Lung (tissue), 12 donors: ENCODE results near the gene BRD3. TPM values are rescaled to one million over a fixed set of nuclear protein-coding genes. Genes with fewer than 3 reads are reported as not detected.

ENCODE experiments used
- ATAC-seq: fragments of 200-7000 bp; cut with Tn5 transposase; one replicate; pipeline ENCODE4 v1.9.1; 2020; ENCODE audit warnings: moderate number of reproducible peaks; ENCODE audit not compliant: insufficient read depth, low FRiP score
- DNase-seq, 3 donors: peaks; one replicate each; pipeline ENCODE4 v3.0.0-alpha.2; 2013 to 2017
- H3K27ac ChIP-seq, 2 donors: one replicate each; pipeline ENCODE4 v1.5.1; 2013; ENCODE audit warnings: mild to moderate bottlenecking in 2 of 2, moderate library complexity in 2 of 2, control low read depth in 1 of 2, inconsistent platforms in 1 of 2, low read depth in 1 of 2, low read length in 1 of 2
- H3K27me3 ChIP-seq, 3 donors: one replicate each; pipeline ENCODE4 v1.5.1; 2013; ENCODE audit warnings: low read length in 2 of 3; ENCODE audit not compliant: control insufficient read depth in 3 of 3, insufficient read depth in 3 of 3
- H3K36me3 ChIP-seq, 4 donors: one replicate each; pipeline ENCODE4 v1.5.1; 2013; ENCODE audit warnings: low read length in 4 of 4, mild to moderate bottlenecking in 1 of 4, moderate library complexity in 1 of 4; ENCODE audit not compliant: control insufficient read depth in 4 of 4, insufficient read depth in 4 of 4
- H3K4me1 ChIP-seq, 5 donors: one replicate each; pipeline ENCODE4 v1.5.1; 2013; ENCODE audit warnings: low read length in 5 of 5, mild to moderate bottlenecking in 2 of 5, moderate library complexity in 1 of 5; ENCODE audit not compliant: control insufficient read depth in 5 of 5, insufficient read depth in 5 of 5
- H3K4me3 ChIP-seq: one replicate; pipeline ENCODE4 v1.5.1; 2013; ENCODE audit warnings: mild to moderate bottlenecking, control low read depth, moderate library complexity
- H3K9ac ChIP-seq, 2 donors: one replicate each; pipeline ENCODE4 v1.5.1; 2013; ENCODE audit warnings: low read length in 2 of 2, control low read depth in 1 of 2; ENCODE audit not compliant: insufficient read depth in 1 of 2
- H3K9me3 ChIP-seq, 4 donors: one replicate each; pipeline ENCODE4 v1.5.1; 2013; ENCODE audit warnings: low read length in 3 of 4, mild to moderate bottlenecking in 1 of 4, moderate library complexity in 1 of 4; ENCODE audit not compliant: control insufficient read depth in 4 of 4, insufficient read depth in 3 of 4
- WGBS, 2 donors: extraction: QIAGEN DNeasy Blood & Tissue Kit; methylation state at CpG; one replicate each; pipeline ENCODE4 v1.1.7; 2013; 5-methylcytosine and 5-hydroxymethylcytosine counted together
- polyA plus RNA-seq, 2 donors: library from polyadenylated mRNA; stranded (reverse); fragments of 200-250 nt; gene quantifications; one replicate each; pipeline ENCODE4 v1.2.1, GENCODE V29; 2013
- total RNA-seq, 2 donors: library from RNA; depleted of rRNA in 1 of 2; stranded (reverse); fragments of >200 nt in 1 of 2; gene quantifications; one replicate each; pipeline ENCODE4 v1.2.1, GENCODE V29; 2014 to 2021
- TF ChIP-seq, protein P1 (sequence below): IDR thresholded peaks from 2 replicates; pipeline ENCODE4 v1.5.1; 2012; ENCODE audit warnings: mild to moderate bottlenecking; ENCODE audit errors: control extremely low read depth, extremely low read depth
- donor health status: control.
- donor health status: control.
- donor health status: Bipolar disorder and iron deficiency.
- donor health status: healthy.
- donor health status: DM: yes; HTN: yes; CAD: no.

The BRD3 gene
- total and polyA plus RNA-seq, 4 donors = 9.1 to 38.5 (median 21.9) TPM

DNA sequence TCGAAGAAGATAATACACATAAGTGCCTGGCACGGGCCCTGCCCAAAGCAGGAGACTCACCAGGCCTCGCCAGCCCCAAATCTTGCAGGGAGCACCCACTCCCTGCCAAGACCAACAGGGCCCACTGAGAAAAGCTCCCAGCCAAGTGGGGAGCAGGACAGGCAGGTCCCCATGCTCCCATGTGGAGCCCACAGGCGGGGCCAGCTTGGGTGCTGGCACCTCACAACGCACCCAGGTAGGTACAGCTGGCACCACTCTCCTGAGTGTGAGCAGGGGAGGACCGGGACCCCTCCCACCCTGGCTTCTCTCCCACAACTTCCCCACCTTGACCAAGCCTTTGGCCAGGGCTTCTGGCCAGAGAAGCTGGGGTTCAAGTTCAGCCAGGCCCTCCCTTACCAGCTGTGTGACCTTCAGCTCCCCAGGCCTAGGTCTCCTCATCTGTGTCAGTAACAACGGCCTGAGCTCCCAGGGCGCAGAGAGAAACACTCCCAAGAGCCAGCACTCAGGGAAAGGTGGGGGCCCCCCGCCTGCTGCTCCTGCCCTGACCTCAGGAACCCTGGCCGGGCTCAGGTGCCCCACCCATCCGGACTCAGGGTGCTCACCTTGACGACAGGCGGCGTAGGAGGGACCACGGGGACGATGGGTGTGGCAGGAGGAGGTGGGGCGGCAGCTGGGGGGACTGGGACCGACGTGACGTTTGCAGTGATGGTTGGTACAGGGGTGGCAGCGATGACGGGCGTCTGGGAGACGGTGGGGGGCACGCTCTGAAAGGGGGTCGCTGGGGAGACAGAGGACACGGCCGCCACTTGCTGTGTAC is 17.8 kb downstream of the BRD3 start:
- H3K27ac ChIP-seq = no peak overlapping the region
- 92 to 93% methylated on average over 27 to 28 of the region's 28 CpGs for WGBS, 2 donors
- TF ChIP-seq, protein P1, sequence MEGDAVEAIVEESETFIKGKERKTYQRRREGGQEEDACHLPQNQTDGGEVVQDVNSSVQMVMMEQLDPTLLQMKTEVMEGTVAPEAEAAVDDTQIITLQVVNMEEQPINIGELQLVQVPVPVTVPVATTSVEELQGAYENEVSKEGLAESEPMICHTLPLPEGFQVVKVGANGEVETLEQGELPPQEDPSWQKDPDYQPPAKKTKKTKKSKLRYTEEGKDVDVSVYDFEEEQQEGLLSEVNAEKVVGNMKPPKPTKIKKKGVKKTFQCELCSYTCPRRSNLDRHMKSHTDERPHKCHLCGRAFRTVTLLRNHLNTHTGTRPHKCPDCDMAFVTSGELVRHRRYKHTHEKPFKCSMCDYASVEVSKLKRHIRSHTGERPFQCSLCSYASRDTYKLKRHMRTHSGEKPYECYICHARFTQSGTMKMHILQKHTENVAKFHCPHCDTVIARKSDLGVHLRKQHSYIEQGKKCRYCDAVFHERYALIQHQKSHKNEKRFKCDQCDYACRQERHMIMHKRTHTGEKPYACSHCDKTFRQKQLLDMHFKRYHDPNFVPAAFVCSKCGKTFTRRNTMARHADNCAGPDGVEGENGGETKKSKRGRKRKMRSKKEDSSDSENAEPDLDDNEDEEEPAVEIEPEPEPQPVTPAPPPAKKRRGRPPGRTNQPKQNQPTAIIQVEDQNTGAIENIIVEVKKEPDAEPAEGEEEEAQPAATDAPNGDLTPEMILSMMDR = no peak
- no peaks in the 10 kb centered on the region for H3K27me3 ChIP-seq
- H3K4me3 ChIP-seq = no peak overlapping the region
- peaks cover 0 to 3% (median 0%) of the 10 kb centered on the region in 5 donors for H3K4me1 ChIP-seq
- DNase-seq (no peak), ATAC-seq (no peak)
- no peaks in the 10 kb centered on the region for H3K9me3 ChIP-seq
- H3K36me3 ChIP-seq = peaks cover 8 to 71% (median 34%) of the 10 kb centered on the region in 4 donors
- H3K9ac ChIP-seq = no peak overlapping the region

DNA sequence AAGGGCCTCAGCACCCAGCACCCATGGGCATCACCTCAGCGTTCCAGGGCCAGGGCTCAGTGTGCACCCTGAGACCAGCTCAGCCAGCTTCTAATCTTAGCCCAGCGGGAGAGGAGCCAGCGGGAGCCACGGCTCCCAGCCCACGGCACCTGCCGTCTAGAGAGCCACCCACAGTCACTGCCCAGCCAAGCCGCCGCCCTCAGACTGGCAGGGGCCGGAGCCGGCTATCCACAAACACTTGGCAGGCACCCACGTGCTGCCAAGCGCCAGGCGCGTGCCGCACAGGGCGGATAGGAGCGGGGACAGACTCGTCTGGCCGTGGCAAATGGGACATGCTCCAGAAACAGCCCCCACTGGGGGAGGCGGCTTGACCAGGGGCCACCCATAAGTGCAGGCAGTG is 18.6 kb downstream of the BRD3 start:
- H3K36me3 ChIP-seq = peaks cover 8 to 76% (median 39%) of the 10 kb centered on the region in 4 donors
- DNase-seq (no peak), ATAC-seq (no peak)
- H3K4me3 ChIP-seq = no peak overlapping the region
- 84 to 85% methylated on average over 20 of the region's 20 CpGs for WGBS, 2 donors
- H3K27me3 ChIP-seq = no peaks in the 10 kb centered on the region
- H3K4me1 ChIP-seq = peaks cover 0 to 3% (median 0%) of the 10 kb centered on the region in 5 donors
- TF ChIP-seq, protein P1 = no peak
- no peak overlapping the region for H3K9ac ChIP-seq
- no peaks in the 10 kb centered on the region for H3K9me3 ChIP-seq
- no peak overlapping the region for H3K27ac ChIP-seq

DNA sequence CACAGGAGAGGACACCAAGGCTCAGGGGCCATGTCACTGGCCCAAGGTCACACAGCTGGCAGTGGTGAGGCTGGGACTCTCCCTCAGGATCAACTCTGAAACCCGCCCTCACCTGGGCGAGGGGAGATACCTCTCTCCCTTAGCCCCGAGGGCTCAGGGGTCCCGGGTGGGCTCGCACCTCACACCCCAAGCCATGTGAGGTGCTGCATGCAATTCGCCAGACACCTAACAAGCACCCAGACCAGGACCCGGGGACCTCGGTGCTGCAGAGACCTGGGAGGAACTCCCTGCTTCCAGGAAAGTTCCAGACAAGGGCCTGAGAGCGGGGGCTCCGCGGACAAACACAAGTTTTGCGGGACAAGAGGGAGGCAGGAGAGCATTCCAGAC is 19.3 kb downstream of the BRD3 start:
- TF ChIP-seq, protein P1 = no peak
- H3K4me1 ChIP-seq = no peaks in the 10 kb centered on the region
- H3K9me3 ChIP-seq = no peaks in the 10 kb centered on the region
- no peak overlapping the region for H3K27ac ChIP-seq
- 92 to 94% methylated on average over 12 of the region's 12 CpGs for WGBS, 2 donors
- no peak overlapping the region for H3K9ac ChIP-seq
- ATAC-seq = no peak
- H3K4me3 ChIP-seq = no peak overlapping the region
- DNase-seq = no peak
- no peaks in the 10 kb centered on the region for H3K27me3 ChIP-seq
- peaks cover 8 to 80% (median 43%) of the 10 kb centered on the region in 4 donors for H3K36me3 ChIP-seq
